H1 (cell line): Measurements from ENCODE around the gene SUOX. TPM values are rescaled to one million over a fixed set of nuclear protein-coding genes. Genes with fewer than 3 reads are reported as not detected.

Source experiments
- CTCF ChIA-PET: fragments of 300-600 bp; sonication (Branson Sonifier 250); formaldehyde crosslinking; loops from one replicate; lab custom pipeline; 2021; ENCODE audit not compliant: partially characterized antibody; lab: Charles Lee
- POLR2A ChIA-PET: fragments of 300-600 bp; sonication (Branson Sonifier 250); formaldehyde crosslinking; loops from one replicate; lab custom pipeline; 2021; ENCODE audit warnings: inconsistent platforms; ENCODE audit not compliant: partially characterized antibody; lab: Charles Lee
- DNase-seq, 2 experiments: peaks; one replicate each; pipeline versions ENCODE4 v3.0.0 to v3.0.0-alpha.2; 2010 to 2022; ENCODE audit warnings: low spot score in 2 of 2, low read depth in 1 of 2, mixed read lengths in 1 of 2
- FAIRE-seq: peaks from 2 replicates; lab custom pipeline; 2011; peaks lifted over from hg19 to GRCh38; lab: Jason Lieb, UNC
- H2AFZ ChIP-seq: 2 replicates; pipeline ENCODE4 v1.8.1; 2012; ENCODE audit warnings: low read length, inconsistent platforms
- H2AK5ac ChIP-seq: 2 replicates; pipeline ENCODE4 v1.6.1; 2013; ENCODE audit warnings: low read depth, low read length
- H2BK120ac ChIP-seq: replicated peaks from 2 replicates; pipeline ENCODE3; 2013; ENCODE audit warnings: low read depth, low read length, inconsistent platforms
- H2BK12ac ChIP-seq: 2 replicates; pipeline ENCODE4 v1.6.1; 2013; ENCODE audit warnings: low read depth, low read length
- H2BK15ac ChIP-seq: 2 replicates; pipeline ENCODE4 v1.6.1; 2013; ENCODE audit warnings: low read length
- H2BK20ac ChIP-seq: 2 replicates; pipeline ENCODE4 v1.6.1; 2013; ENCODE audit warnings: low read length
- H2BK5ac ChIP-seq: 2 replicates; pipeline ENCODE4 v1.6.1; 2013; ENCODE audit warnings: low read depth, low read length
- H3K14ac ChIP-seq: 2 replicates; pipeline ENCODE4 v1.6.1; 2013; ENCODE audit warnings: inconsistent platforms; ENCODE audit not compliant: insufficient read length
- H3K18ac ChIP-seq: 2 replicates; pipeline ENCODE4 v1.6.1; 2013; ENCODE audit warnings: low read length; ENCODE audit errors: extremely low read depth
- H3K23ac ChIP-seq: 2 replicates; pipeline ENCODE4 v1.6.1; 2013; ENCODE audit warnings: inconsistent platforms; ENCODE audit not compliant: insufficient read length
- H3K23me2 ChIP-seq: 2 replicates; pipeline ENCODE4 v1.6.1; 2013; ENCODE audit warnings: low read depth, low read length
- H3K27ac ChIP-seq: 2 replicates; pipeline ENCODE4 v1.6.1; 2011; ENCODE audit warnings: low read depth, low read length, inconsistent platforms
- H3K27me3 ChIP-seq, 4 experiments: replicated peaks in 1 of 4; 1 replicate in 1 of 4; 2 replicates in 3 of 4; pipeline versions ENCODE4 v1.6.1 to v1.8.1; 2011 to 2013; ENCODE audit warnings: low read length in 3 of 4, mild to moderate bottlenecking in 3 of 4, inconsistent platforms in 2 of 4, mixed read lengths in 2 of 4, moderate library complexity in 1 of 4; ENCODE audit not compliant: control insufficient read depth in 3 of 4, insufficient read depth in 3 of 4; ENCODE audit errors: extremely low read depth in 1 of 4
- H3K36me3 ChIP-seq, 4 experiments: 2 replicates each; pipeline versions ENCODE4 v1.6.1 to v1.8.1; 2011 to 2013; ENCODE audit warnings: mild to moderate bottlenecking in 4 of 4, low read length in 3 of 4, moderate library complexity in 2 of 4, control low read depth in 1 of 4, inconsistent platforms in 1 of 4; ENCODE audit not compliant: insufficient read depth in 4 of 4, control insufficient read depth in 2 of 4
- H3K4ac ChIP-seq: replicated peaks from 2 replicates; pipeline ENCODE3; 2013; ENCODE audit warnings: low read length, low read depth, mixed read lengths, inconsistent platforms; ENCODE audit not compliant: insufficient read length
- H3K4me1 ChIP-seq, 4 experiments: replicated peaks in 1 of 4; 1 replicate in 1 of 4; 2 replicates in 3 of 4; pipeline versions ENCODE4 v1.6.1 to v1.8.1; 2011 to 2013; ENCODE audit warnings: low read length in 3 of 4, inconsistent platforms in 2 of 4, mixed read lengths in 1 of 4; ENCODE audit not compliant: insufficient read depth in 4 of 4, control insufficient read depth in 3 of 4
- H3K4me2 ChIP-seq, 2 experiments: 2 replicates each; pipeline versions ENCODE4 v1.6.1 to v1.8.1; 2011 to 2013; ENCODE audit warnings: low read depth in 2 of 2, low read length in 2 of 2, control low read depth in 1 of 2, inconsistent platforms in 1 of 2, mild to moderate bottlenecking in 1 of 2; ENCODE audit not compliant: insufficient read depth in 1 of 2
- H3K4me3 ChIP-seq, 4 experiments: fragments of 200-600, 300-600 bp in 1 of 4; sonication (generic), shearing (Covaris generic), sonication (Bioruptor Twin) in 1 of 4; 2 replicates each; pipeline versions ENCODE4 v1.5.1 to v1.8.1; 2011 to 2016; ENCODE audit warnings: low read length in 4 of 4, low read depth in 3 of 4, control low read depth in 2 of 4, inconsistent platforms in 2 of 4, mild to moderate bottlenecking in 2 of 4, mixed read lengths in 1 of 4, moderate library complexity in 1 of 4; ENCODE audit not compliant: insufficient read depth in 2 of 4; ENCODE audit errors: extremely low read depth in 1 of 4
- H3K56ac ChIP-seq: replicated peaks from 2 replicates; pipeline ENCODE3; 2013; ENCODE audit warnings: low read depth, mild to moderate bottlenecking, mixed read lengths, low read length, inconsistent platforms; ENCODE audit not compliant: insufficient read length
- H3K79me1 ChIP-seq: 2 replicates; pipeline ENCODE4 v1.6.1; 2013; ENCODE audit warnings: low read depth, low read length, control low read depth
- H3K79me2 ChIP-seq, 2 experiments: 2 replicates each; pipeline versions ENCODE4 v1.6.1 to v1.8.1; 2012 to 2013; ENCODE audit warnings: low read length in 2 of 2, mild to moderate bottlenecking in 2 of 2, inconsistent platforms in 1 of 2; ENCODE audit not compliant: insufficient read depth in 2 of 2, control insufficient read depth in 1 of 2
- H3K9ac ChIP-seq, 4 experiments: replicated peaks in 1 of 4; 1 replicate in 1 of 4; 2 replicates in 3 of 4; pipeline versions ENCODE4 v1.6.1 to v1.8.1; 2011 to 2013; ENCODE audit warnings: low read depth in 3 of 4, low read length in 3 of 4, control low read depth in 2 of 4, mild to moderate bottlenecking in 2 of 4, moderate library complexity in 2 of 4, inconsistent platforms in 1 of 4; ENCODE audit errors: extremely low read depth in 1 of 4
- H3K9me3 ChIP-seq, 2 experiments: 2 replicates each; pipeline versions ENCODE4 v1.6.1 to v1.8.1; 2012 to 2013; ENCODE audit warnings: mild to moderate bottlenecking in 2 of 2, moderate library complexity in 2 of 2, control low read depth in 1 of 2, inconsistent platforms in 1 of 2, low read depth in 1 of 2, low read length in 1 of 2, mixed read lengths in 1 of 2; ENCODE audit not compliant: insufficient read depth in 2 of 2
- H4K20me1 ChIP-seq, 2 experiments: replicated peaks in 1 of 2; 2 replicates each; pipeline versions ENCODE3 to v1.8.1; 2011 to 2013; ENCODE audit warnings: inconsistent platforms in 2 of 2, low read length in 2 of 2, mild to moderate bottlenecking in 1 of 2; ENCODE audit not compliant: insufficient read depth in 2 of 2, control insufficient read depth in 1 of 2
- H4K5ac ChIP-seq: 2 replicates; pipeline ENCODE4 v1.6.1; 2013; ENCODE audit warnings: low read length, low read depth, mixed read lengths, inconsistent platforms; ENCODE audit not compliant: insufficient read length
- H4K8ac ChIP-seq: 2 replicates; pipeline ENCODE4 v1.8.0; 2013; ENCODE audit warnings: mild to moderate bottlenecking, moderate library complexity, low read length, inconsistent platforms; ENCODE audit not compliant: insufficient read depth; ENCODE audit errors: extremely low read depth
- H4K91ac ChIP-seq: replicated peaks from 2 replicates; pipeline ENCODE3; 2013; ENCODE audit warnings: low read length, mixed read lengths, inconsistent platforms; ENCODE audit not compliant: insufficient read length
- FOSL1 ChIP-seq: IDR thresholded peaks from 2 replicates; pipeline ENCODE4 v1.6.1; 2011; ENCODE audit warnings: mild to moderate bottlenecking, low read depth, low read length, moderate library complexity; ENCODE audit not compliant: insufficient read depth
- WGBS, 2 experiments: shearing (Covaris generic) in 1 of 2; methylation state at CpG; one replicate each; pipeline versions ENCODE4 v1.1.6 to v1.1.7; 2013 to 2015; ENCODE audit warnings: low lambda C conversion rate in 2 of 2, mixed read lengths in 2 of 2, inconsistent platforms in 1 of 2, low coverage in 1 of 2, missing lambda C conversion rate in 1 of 2; ENCODE audit not compliant: insufficient replicate concordance in 2 of 2, insufficient coverage in 1 of 2, insufficient read length in 1 of 2; ENCODE audit errors: extremely low coverage in 1 of 2, missing lambda C conversion rate in 1 of 2; 5-methylcytosine and 5-hydroxymethylcytosine counted together
- polyA plus RNA-seq, 7 experiments: library from polyadenylated mRNA; depleted of rRNA in 3 of 7; stranded (reverse) in 5 of 7; unstranded in 2 of 7; fragments of >200 nt in 5 of 7; fragments of 200-250 nt in 2 of 7; gene quantifications; 1 replicate in 5 of 7; 2 replicates in 1 of 7; 4 replicates in 1 of 7; pipeline versions ENCODE4 v1.2.1 to v1.2.3, GENCODE V29; 2011 to 2013; ENCODE audit warnings: missing spikeins in 2 of 7, mixed read lengths in 2 of 7
- total RNA-seq: library from RNA; stranded (reverse); fragmentation: NEBNext Ultra II Directional; extraction: Animal tissue kit (Norgen Biotek cat#: 25700); gene quantifications from 2 replicates; pipeline ENCODE4 v1.2.1, GENCODE V29; 2021

Gene SUOX
- total and polyA plus RNA-seq, 2 of the 8 experiments (the other 6 are each of a cell fraction or from before 2014, with no cell fraction given): 22.5 to 31.3 TPM

DNA sequence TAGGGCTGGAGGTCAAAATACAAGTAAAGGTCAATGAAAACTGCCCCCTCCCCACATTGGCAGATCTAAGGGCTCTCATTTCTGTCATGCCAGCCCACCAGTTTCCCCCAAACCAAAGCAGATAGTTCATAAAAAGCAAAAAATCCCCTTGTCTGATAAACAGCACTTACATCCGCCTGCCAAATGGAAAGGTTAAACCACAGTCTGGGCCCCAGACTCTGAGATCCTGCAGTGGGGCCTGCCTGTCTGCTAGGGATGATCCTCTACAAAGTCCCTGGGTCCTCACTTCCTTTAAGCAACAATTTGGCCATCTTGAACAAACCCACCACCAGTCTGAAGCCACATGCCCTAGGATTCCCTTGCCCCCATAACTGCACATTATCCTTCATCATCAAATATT is 34.9 kb downstream of the SUOX start:
- CTCF ChIA-PET: interaction anchor here (1.0 to 1.5 kb wide), 3 partner anchors 9 to 49 kb away, joined by 3 to 7 read pairs (median 4); no protein-coding TSS in a partner anchor
- Histone ChIP-seq H3K9ac (no peak overlapping the region), H3K27me3 (no peaks in the 10 kb centered on the region), H3K79me2 (no peaks in the 10 kb centered on the region), H3K18ac (no peak overlapping the region), H4K5ac (no peak overlapping the region), H3K4me3 (no peak overlapping the region), H2BK20ac (no peak overlapping the region), H3K9me3 (no peaks in the 10 kb centered on the region; a peak in 1 of 4 replicates), H3K79me1 (no peaks in the 10 kb centered on the region; the same call in 1 of the 2 replicates), H3K4me2 (no peak overlapping the region), H4K91ac (no peak overlapping the region), H2AFZ (no peak overlapping the region), H2BK120ac (no peak overlapping the region), H3K14ac (no peak overlapping the region), H4K20me1 (no peaks in the 10 kb centered on the region), H3K4ac (no peak overlapping the region), H3K4me1 (no peaks in the 10 kb centered on the region), H3K56ac (no peak overlapping the region), H4K8ac (no peak overlapping the region), H3K23me2 (no peaks in the 10 kb centered on the region), H2BK12ac (no peak overlapping the region), H2AK5ac (no peak overlapping the region), H3K23ac (no peak overlapping the region), H2BK5ac (no peak overlapping the region), H3K36me3 (peaks cover 8 to 45% (median 28%) of the 10 kb centered on the region in 4 experiments; a peak in 7 of 8 replicates), H3K27ac (no peak overlapping the region), H2BK15ac (no peak overlapping the region)
- FAIRE-seq: no peak
- no peak for DNase-seq
- POLR2A ChIA-PET: interaction anchor here (1.0 to 2.7 kb wide), 4 partner anchors 9 to 58 kb away, joined by 3 to 11 read pairs (median 4); partner anchors contain the start of gene RAB5B
- 78% methylated on average over 1 of the region's 1 CpG; no CpG with 5 or more reads in 1 of the 2 experiments for WGBS, 2 experiments
- no peak for TF ChIP-seq FOSL1
